ENCODE results near the gene TRIM66.
"Not testable (repeated sequence)": the region's sequence is repeated elsewhere in the genome, so short reads cannot be mapped to it uniquely, and the experiment has no call there.

The TRIM66 gene

GRCh38 chr11:8690374-8691342 lies 8.2 kb upstream of the TRIM66 start:
- DNase-seq (ENCODE audit: low read depth in 4 of 4, low spot score in 1 of 4): no peak

GRCh38 chr11:8689726-8690255 lies 7.3 kb upstream of the TRIM66 start:
- no peak for DNase-seq (ENCODE audit: low read depth in 4 of 4, low spot score in 1 of 4)

- peak; percentile 64 to 84 (median 76) for DNase-seq (ENCODE audit: low read depth in 4 of 4, low spot score in 1 of 4)
Measured at GRCh38 chr11:8688414-8689362, 6.2 kb upstream of the TRIM66 start.

GRCh38 chr11:8686325-8686724 lies 3.9 kb upstream of the TRIM66 start:
- DNase-seq (ENCODE audit: low read depth in 4 of 4, low spot score in 1 of 4): no peak

GRCh38 chr11:8685820-8686219 lies 3.4 kb upstream of the TRIM66 start:
- DNase-seq (ENCODE audit: low read depth in 4 of 4, low spot score in 1 of 4): no peak

- DNase-seq (ENCODE audit: low read depth in 4 of 4, low spot score in 1 of 4): no peak
Measured at GRCh38 chr11:8685306-8685705, 2.8 kb upstream of the TRIM66 start.

- DNase-seq (ENCODE audit: low read depth in 4 of 4, low spot score in 1 of 4): no peak
Measured at GRCh38 chr11:8684600-8685290, 2.3 kb upstream of the TRIM66 start.

GRCh38 chr11:8683115-8683807 lies 796 bp upstream of the TRIM66 start:
- no peak for DNase-seq (ENCODE audit: low read depth in 4 of 4, low spot score in 1 of 4)

GRCh38 chr11:8681837-8682302 lies 595 bp downstream of the TRIM66 start:
- DNase-seq (ENCODE audit: low read depth in 4 of 4, low spot score in 1 of 4): no peak

GRCh38 chr11:8679006-8679405 lies 3.5 kb downstream of the TRIM66 start:
- DNase-seq (ENCODE audit: low read depth in 4 of 4, low spot score in 1 of 4): no peak

GRCh38 chr11:8676458-8676857 lies 6.0 kb downstream of the TRIM66 start:
- no peak for DNase-seq (ENCODE audit: low read depth in 4 of 4, low spot score in 1 of 4)

GRCh38 chr11:8674859-8675258 lies 7.6 kb downstream of the TRIM66 start:
- no peak for DNase-seq (ENCODE audit: low read depth in 4 of 4, low spot score in 1 of 4)

- no peak for DNase-seq (ENCODE audit: low read depth in 4 of 4, low spot score in 1 of 4)
Measured at GRCh38 chr11:8672346-8672745, 10.1 kb downstream of the TRIM66 start.

GRCh38 chr11:8671651-8672062 lies 10.8 kb downstream of the TRIM66 start:
- no peak for DNase-seq (ENCODE audit: low read depth in 4 of 4, low spot score in 1 of 4)

- no peak for DNase-seq (ENCODE audit: low read depth in 4 of 4, low spot score in 1 of 4)
Measured at GRCh38 chr11:8671193-8671612, 11.3 kb downstream of the TRIM66 start.

GRCh38 chr11:8670081-8670480 lies 12.4 kb downstream of the TRIM66 start:
- DNase-seq (ENCODE audit: low read depth in 4 of 4, low spot score in 1 of 4): not testable (repeated sequence)

GRCh38 chr11:8665222-8665621 lies 17.2 kb downstream of the TRIM66 start:
- DNase-seq (ENCODE audit: low read depth in 4 of 4, low spot score in 1 of 4): no peak

GRCh38 chr11:8661001-8661795 lies 21.3 kb downstream of the TRIM66 start:
- no peak for DNase-seq (ENCODE audit: low read depth in 4 of 4, low spot score in 1 of 4)

GRCh38 chr11:8658321-8659057 lies 24.0 kb downstream of the TRIM66 start:
- no peak for DNase-seq (ENCODE audit: low read depth in 4 of 4, low spot score in 1 of 4)

Measured in stimulated activated CD4-positive, alpha-beta T cell treated with anti-CD3 and anti-CD28 coated beads, Interleukin-1b, Interleukin-23, amount 100 ng/mL, for 24 hours (primary cell).